Measurements from ENCODE around the gene CAPN15. TPM values are rescaled to one million over a fixed set of nuclear protein-coding genes. Genes with fewer than 3 reads are reported as not detected.

Gene CAPN15
- total RNA-seq = 37.4 and 47.7 TPM in 2 replicates

DNA sequence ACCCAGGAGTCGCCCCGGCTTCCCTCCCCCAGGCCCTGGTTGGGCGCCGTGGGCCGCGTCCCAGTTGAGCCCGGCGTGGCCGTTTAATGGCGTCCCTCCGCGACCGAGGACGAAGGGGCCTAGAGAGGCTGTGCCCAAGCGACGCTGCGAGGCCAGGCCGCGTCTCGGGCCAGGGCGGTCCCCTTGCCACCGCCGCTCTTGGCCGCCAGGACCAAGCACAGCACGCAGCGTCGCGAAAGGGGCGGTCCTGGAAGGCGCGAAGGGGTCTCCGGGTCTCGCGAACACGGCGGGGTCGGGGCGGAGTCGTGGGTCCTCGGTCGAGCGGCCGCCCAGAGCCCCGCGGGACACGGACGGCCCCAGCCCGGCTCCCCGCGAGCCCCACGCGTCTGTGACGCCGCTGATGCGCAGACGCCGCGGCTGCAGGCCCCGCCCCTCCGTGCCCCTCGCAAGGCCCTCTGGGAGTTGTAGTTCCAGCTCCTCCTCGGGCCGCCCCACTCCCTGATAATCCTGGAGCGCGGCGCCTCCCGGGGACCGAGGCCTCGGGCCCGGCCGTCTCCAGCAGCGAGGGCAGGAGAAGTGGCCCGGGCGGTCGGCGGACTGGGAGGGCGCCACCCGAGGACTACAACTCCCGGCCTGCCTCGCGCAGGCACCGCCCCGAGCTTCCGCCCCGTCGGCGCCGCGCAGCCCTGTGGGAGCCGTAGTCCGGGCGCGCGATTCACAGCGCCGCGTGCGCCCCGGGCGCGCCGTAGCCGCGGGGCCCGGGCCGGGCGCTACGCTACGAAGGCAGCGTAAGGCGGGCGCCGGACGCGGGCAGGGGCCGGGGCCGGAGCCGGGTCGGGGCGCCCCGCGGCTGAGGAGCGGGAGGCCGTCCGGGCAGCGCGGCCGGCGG lies at the start of gene CAPN15:
Gene CAPN15 (plus strand): TSS at position 698 of the 889 bp plus-strand sequence. CDS start 19,127 bp downstream, outside the sequence.

DNA sequence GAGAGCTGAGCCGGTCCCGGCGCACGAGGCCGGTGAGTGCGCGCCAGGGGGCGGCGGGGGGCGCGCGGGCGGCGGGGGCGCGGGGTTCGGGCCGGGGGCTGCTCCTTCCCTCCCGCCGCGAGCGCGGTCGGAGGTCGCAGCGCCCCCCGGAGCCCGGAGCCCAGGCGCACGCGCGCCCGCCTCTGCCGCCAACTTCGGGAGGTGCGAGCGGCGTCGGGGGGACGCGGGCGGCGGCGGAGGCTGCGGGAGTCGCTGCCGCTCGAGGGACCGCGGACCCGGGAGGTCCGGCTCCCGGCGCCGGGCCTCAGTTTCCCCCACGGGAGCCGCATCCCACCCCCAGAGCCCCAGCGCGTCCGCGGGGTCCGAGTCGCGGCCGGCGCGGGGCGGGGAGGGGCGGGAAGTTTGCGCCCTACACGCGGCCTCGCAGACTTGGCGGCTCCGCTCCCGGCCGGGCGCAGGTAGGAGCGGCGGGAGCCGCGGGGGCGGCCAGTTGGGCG lies 32.7 kb downstream of the CAPN15 start, which contains the start of gene PRR35:
Gene PRR35 (plus strand): TSS at position 191 of the 497 bp plus-strand sequence. CDS start 2,901 bp downstream, outside the sequence.

DNA sequence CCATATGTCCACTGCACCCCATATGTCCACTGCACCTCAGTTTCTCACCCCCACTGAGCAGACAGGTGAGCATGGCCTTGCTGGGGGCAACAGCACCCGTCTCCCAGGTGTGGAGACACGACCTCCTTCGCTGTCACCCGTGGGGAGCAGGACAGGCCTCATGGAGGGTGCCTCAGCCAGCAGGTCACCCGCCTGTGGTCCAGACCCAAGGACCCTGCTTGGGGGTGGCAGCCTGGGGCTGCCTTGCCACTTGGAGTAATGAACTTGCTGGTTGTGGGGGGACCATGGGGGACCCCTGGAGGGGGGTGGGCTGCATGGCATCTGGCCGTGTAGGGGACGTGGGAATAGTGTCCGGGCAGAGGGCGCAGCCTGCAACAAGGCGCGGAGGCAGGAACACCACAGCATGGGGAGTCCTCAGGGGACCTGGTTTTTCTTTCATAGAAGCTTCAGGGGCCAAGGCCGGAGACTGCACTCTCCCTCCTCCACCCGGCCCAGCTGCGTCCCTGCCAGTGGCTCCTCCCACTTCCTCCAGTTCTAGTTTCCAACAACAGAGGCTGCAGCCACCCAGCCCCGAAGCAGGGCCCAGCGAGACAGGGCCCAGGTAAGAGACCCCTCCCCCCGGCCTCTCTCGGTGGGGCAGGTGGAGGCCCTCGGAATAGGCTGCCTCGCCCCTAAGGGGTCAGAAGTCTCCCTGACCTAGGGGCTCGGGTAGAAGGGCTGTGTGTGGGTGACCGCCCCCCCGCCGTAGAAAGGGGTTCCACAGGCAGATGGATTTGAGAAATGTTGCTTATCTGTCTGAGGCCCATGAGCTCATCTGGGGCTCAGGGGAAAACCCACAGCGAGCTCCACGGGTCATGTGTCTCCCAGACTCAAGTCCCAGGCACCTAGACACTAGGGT lies 39.2 kb downstream of the CAPN15 start, which contains the start of gene NHLRC4:
Gene NHLRC4 (plus strand): TSS at position 531 of the 898 bp plus-strand sequence. CDS start 1,043 bp downstream, outside the sequence.

DNA sequence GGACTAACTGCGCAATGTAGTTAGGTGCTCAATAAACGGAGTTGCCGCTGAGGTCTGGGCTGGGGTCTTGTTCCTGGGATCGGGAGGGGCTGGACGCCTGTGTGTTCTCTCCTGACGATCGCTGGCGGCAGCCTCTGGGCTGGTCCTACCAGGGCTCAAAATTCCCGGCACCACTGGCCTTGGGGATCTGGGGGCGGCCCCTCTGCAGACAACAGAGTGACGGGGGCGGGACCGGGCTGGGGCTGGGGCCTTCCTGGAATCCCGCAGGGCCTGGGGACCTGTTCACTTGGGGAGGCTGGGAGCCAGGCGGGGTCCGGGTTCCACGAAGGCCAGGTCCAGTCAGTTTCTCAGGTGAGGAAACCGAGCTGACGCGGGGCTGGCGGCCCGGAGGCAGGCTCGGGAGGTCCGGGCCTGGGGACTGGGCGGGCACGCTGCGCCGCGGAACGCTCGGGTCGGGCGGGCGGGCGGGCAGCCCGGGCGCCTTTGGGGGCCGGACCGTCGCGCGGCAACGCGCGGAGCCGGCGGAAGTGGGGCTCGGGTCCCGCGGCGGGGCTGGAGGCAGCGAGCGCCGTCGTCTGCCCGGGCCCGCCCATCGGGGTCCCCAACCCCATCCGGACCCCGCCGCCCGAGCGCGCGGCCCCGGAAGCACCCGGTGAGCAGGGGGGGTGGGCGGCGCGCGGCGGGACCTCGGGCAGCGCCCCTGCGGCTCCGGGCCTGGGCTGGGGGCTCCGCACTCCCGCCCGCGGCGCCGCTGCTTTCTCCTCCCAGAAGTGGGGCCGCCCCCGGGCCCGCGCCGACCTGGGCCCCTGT lies 42.1 kb downstream of the CAPN15 start, which contains the start of gene PIGQ:
Gene PIGQ (plus strand): TSS at position 524 of the 810 bp plus-strand sequence. CDS start 4,107 bp downstream, outside the sequence.

DNA sequence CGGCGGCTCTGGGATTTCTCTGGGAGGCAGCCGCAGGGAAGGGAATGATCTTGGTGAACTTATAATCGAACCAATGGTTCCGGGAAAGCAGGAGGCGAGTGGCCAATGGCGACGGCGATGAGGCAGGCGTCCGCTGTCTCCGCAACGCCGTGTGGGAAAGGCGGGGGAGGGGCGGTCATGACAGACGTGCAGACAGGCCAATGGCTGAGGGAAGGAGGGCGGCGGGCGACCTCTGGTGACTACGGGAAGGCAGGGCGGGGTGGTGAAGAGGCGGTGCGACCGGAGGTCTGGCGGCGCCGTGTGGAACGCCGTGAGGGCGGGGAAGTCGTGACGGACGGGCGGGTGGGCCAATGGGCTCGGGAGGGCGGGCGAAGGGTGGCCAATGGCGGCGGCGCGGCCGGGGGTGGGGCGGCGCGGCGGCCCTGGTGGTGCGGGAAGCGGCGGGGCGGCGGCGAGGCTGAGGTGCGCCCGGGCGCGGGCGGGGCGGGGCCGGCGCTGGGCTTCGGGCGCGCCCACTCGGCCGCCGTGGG lies 62.2 kb downstream of the CAPN15 start, which contains the start of gene RAB40C:
Gene RAB40C (plus strand): TSS at position 409 of the 530 bp plus-strand sequence. CDS start 226 bp downstream, outside the sequence.

Other genes with a start within 250 kb of the CAPN15 start
- gene ARHGDIG, start 247.1 kb upstream of the CAPN15 start, total RNA-seq = 0.39 and 0.72 TPM in 2 replicates
- gene PDIA2, start 244.5 kb upstream of the CAPN15 start, total RNA-seq = 0.72 TPM in 1 of 2 replicates, not detected in the other
- gene AXIN1, start 175.0 kb upstream of the CAPN15 start, total RNA-seq = 17.7 and 20.2 TPM in 2 replicates
- 179 and 184 TPM in 2 replicates for gene MRPL28, start 157.2 kb upstream of the CAPN15 start, total RNA-seq
- gene PGAP6, start 145.7 kb upstream of the CAPN15 start, total RNA-seq = 53.6 and 64.8 TPM in 2 replicates
- 174 and 184 TPM in 2 replicates for gene NME4, start 130.5 kb upstream of the CAPN15 start, total RNA-seq
- gene DECR2, start 125.8 kb upstream of the CAPN15 start, total RNA-seq = 12.3 and 14.3 TPM in 2 replicates
- gene RAB11FIP3, start 102.1 kb upstream of the CAPN15 start, total RNA-seq = 14.5 and 18.5 TPM in 2 replicates
- gene PRR35, start 32.7 kb downstream of the CAPN15 start, total RNA-seq = not detected in 2 replicates
- gene NHLRC4, start 39.3 kb downstream of the CAPN15 start, total RNA-seq = 2.2 and 13.1 TPM in 2 replicates
- gene PIGQ, start 42.3 kb downstream of the CAPN15 start, total RNA-seq = 38.7 and 40.2 TPM in 2 replicates
- 14.5 and 15.1 TPM in 2 replicates for gene RAB40C, start 62.4 kb downstream of the CAPN15 start, total RNA-seq
- 0.13 and 2.6 TPM in 2 replicates for gene WFIKKN1, start 103.3 kb downstream of the CAPN15 start, total RNA-seq
- 169 and 173 TPM in 2 replicates for gene METTL26, start 108.6 kb downstream of the CAPN15 start, total RNA-seq
- gene MCRIP2, start 114.1 kb downstream of the CAPN15 start, total RNA-seq = 10.8 and 20.2 TPM in 2 replicates
- gene WDR90, start 121.7 kb downstream of the CAPN15 start, total RNA-seq = 7.1 and 19.2 TPM in 2 replicates
- gene RHOT2, start 140.4 kb downstream of the CAPN15 start, total RNA-seq = 41.0 and 52.7 TPM in 2 replicates
- 0.78 and 2.1 TPM in 2 replicates for gene RHBDL1, start 148.0 kb downstream of the CAPN15 start, total RNA-seq
- 93.3 and 150 TPM in 2 replicates for gene STUB1, start 152.7 kb downstream of the CAPN15 start, total RNA-seq
- 65.6 and 101 TPM in 2 replicates for gene JMJD8, start 156.6 kb downstream of the CAPN15 start, total RNA-seq
- gene WDR24, start 162.7 kb downstream of the CAPN15 start, total RNA-seq = 9.4 and 21.4 TPM in 2 replicates
- 0.08 and 0.91 TPM in 2 replicates for gene FBXL16, start 178.1 kb downstream of the CAPN15 start, total RNA-seq
- 34.3 and 76.0 TPM in 2 replicates for gene METRN, start 187.4 kb downstream of the CAPN15 start, total RNA-seq
- 41.8 TPM in 2 replicates for gene ANTKMT, start 193.4 kb downstream of the CAPN15 start, total RNA-seq
- gene CCDC78, start 198.7 kb downstream of the CAPN15 start, total RNA-seq = 4.8 TPM in 1 of 2 replicates, not detected in the other
- gene HAGHL, start 199.4 kb downstream of the CAPN15 start, total RNA-seq = 10.6 and 14.7 TPM in 2 replicates
- gene CIAO3, start 213.3 kb downstream of the CAPN15 start, total RNA-seq = 24.6 and 26.3 TPM in 2 replicates
- gene MSLN, start 233.0 kb downstream of the CAPN15 start, total RNA-seq = 0.13 TPM in 1 of 2 replicates, not detected in the other

Measured in epithelial cell of alveolus of lung (primary cell).